T follicular helper cell (primary cell): ENCODE measurements around the gene TRAPPC10.

Experiments
- DNase-seq: peaks from one replicate; pipeline ENCODE4 v3.0.0-alpha.2; 2020; ENCODE audit warnings: low read depth

TRAPPC10 gene

DNA sequence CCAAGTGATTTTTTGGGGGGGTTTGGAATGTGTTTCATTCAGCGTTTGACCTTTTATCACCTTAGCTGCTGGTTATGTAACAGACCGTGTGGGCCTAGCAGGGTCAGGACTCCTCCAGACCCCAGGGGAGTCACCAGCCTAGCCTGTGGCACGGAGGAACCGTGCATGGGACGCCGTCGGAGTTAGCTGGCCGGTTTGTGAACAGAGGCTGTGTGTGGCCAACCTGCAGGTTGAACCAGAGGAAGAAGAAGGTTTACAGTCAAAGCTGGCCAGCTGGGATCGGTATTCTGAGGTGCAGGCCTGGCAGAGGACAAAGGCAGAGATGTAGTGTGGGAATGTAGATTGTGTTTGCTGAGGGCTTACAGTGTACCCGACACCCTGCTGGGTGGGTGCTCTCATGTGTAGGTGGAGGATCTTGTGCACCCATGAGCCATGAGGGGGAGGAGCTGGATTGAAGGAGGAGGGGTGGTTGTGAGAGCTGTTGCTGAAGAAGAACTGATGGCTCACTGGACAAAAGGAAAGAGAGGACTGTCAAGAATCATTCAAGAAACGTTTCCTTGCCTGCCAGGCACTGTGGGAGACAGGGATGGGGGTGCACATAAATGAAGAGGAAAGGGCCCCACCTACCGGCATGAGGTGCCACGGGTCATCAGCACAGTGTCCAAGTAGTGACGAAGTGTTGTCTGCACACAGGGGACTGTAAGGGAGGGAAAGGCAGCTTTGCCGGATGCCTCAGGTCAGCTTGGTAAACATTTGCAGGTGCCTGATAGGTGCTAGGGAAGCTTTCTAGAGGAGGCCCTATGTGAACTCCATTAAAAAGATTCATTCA is 55.1 kb downstream of the TRAPPC10 start:
- DNase-seq: no peak

DNA sequence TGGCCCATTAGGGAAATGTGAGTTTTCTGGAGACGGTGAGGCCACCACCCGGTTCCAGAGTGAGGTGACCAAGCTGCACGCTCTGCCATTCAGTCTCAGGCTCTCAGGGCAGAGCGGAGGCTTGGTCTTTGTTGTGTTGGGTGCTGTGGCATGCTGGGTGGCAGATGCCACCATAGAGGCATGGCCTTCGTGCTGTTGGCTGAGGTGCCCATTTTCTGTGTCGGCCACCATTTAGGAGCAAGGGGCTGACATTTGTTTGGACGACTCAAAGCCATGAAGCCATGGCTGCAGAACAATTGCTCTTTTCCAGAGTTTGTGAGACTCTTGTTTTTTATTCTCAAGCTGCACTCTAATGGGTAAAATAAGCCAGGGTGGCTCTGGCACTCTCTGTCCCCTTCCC is 58.3 kb downstream of the TRAPPC10 start:
- DNase-seq: no peak

- no peak for DNase-seq
Observed at GRCh38 chr21:44071359-44072104, 59.4 kb downstream of the TRAPPC10 start.

- DNase-seq: no peak
Observed at GRCh38 chr21:44072111-44072510, 60.0 kb downstream of the TRAPPC10 start.

GRCh38 chr21:44074315-44074958 is 62.3 kb downstream of the TRAPPC10 start:
- no peak for DNase-seq

DNA sequence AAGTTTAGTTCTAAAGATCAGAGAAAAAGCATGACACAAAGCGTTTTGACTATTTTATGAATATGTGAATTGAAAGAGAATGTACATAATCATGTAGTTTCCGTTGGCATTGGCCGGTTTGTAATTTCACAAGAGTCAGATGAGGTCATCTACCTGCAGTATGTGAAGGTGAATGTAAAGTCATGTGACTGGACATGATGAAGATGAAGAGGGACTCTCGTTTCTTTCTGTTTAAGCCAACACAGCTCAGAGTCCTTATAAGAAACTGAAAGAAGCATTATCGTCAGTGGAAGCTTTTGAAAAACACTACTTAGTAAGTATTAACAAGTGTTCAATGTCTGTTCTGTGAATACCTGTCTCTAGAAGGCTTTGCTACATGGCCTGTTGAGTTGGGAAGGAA is 64.2 kb downstream of the TRAPPC10 start:
- no peak for DNase-seq

- DNase-seq: no peak
Observed at GRCh38 chr21:44078411-44078981, 66.4 kb downstream of the TRAPPC10 start.

GRCh38 chr21:44079446-44079845 is 67.3 kb downstream of the TRAPPC10 start:
- DNase-seq: no peak

GRCh38 chr21:44079846-44080245 is 67.7 kb downstream of the TRAPPC10 start:
- no peak for DNase-seq

DNA sequence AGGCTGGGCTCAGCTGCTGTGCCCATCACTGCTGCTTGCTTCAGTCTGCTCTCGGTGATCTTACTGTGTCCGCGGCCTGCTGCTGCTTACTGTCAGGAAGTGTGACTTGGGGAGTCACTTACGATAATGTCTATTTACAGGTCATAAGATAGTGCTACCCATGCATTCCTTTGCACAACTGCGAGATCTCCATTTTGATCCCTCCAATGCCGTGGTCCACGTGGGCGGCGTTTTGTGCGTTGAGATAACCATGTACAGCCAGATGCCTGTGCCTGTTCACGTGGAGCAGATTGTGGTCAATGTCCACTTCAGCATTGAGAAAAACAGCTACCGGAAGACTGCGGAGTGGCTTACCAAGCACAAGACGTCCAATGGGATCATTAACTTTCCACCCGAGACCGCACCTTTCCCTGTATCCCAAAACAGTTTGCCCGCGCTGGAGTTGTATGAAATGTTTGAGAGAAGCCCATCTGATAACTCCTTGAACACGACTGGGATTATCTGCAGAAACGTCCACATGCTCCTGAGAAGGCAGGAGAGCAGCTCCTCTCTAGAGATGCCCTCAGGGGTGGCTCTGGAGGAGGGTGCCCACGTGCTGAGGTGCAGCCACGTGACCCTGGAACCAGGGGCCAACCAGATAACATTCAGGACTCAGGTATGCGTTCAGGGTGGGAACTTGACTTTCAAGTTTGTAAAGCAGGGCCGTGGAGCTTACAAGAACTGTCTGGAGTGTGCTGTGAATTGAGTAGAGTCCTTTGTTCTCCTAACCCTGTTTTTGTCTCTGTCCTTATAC is 70.7 kb downstream of the TRAPPC10 start:
- DNase-seq: no peak

DNA sequence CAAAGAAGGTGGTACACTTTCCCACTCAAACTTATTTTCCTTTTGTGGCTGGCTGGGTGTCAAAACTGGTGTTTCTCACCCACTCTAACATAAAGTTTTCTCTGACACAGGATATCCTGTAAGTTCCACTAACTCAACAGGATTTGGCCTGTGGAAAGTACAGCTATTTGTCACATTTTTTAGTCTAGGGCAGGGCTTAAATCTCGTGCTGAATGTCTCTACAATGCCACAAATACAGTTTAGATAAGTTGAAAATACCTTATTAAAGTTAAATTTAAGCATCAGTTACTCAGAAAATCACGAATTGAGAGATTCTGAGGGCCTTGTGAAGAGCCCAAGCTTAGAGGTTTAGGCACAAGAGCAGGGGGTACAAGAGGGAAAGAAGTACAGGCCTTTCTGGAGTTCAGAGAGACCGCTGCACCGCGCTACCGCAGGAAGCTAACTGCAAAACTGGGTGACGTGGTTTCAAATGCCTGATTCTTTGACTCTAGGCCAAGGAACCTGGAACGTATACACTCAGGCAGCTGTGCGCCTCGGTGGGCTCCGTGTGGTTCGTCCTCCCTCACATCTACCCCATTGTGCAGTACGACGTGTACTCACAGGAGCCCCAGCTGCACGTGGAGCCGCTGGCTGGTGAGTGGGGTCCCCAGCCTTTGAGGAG is 71.7 kb downstream of the TRAPPC10 start:
- DNase-seq: peak; percentile 66

- DNase-seq: no peak
Observed at GRCh38 chr21:44084496-44085241, 72.6 kb downstream of the TRAPPC10 start.

- no peak for DNase-seq
Observed at GRCh38 chr21:44085491-44086321, 73.6 kb downstream of the TRAPPC10 start.

- DNase-seq: no peak
Observed at GRCh38 chr21:44086636-44087425, 74.7 kb downstream of the TRAPPC10 start.

DNA sequence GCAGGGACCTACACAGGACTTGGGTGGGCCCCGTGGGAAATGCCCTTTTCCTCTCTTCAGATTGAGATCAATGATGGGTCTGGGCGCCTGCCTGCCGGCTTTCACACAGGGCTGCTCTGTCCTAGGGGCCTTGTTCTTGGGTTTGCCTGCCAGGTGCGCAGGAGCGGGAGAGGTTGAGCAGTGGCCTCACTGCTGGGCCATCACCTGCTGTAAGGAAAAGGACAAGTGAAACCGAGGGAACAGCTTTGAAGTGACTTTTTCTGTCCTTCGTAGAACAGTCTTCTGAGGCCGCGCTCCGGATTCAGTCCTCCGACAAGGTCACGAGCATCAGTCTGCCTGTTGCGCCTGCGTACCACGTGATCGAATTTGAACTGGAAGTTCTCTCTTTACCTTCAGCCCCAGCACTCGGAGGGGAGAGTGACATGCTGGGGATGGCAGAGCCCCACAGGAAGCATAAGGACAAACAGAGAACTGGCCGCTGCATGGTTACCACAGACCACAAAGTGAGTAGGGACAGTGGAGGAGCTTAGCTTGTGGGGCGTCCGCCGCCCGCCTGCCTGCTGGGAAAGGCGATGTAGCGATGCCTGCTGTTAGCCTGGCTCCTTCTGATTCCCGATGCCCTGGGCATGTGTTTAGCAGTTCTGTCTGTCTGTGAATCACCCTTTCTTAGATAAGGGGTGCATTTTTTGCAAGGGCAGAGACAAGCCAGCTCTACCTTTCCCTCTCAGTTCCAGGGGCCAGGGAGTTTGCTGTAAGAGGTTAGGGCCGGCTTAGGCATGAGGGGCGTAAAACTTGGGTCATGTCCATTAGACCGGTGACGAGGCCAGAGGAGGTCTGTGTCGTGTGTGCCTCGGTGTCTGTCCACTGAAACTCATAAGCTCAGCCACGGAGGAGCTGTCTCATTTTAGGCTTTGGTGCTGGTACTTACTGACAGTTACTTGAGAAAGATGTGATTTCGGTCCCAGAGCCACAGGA is 75.6 kb downstream of the TRAPPC10 start:
- DNase-seq: no peak

GRCh38 chr21:44088401-44088780 is 76.3 kb downstream of the TRAPPC10 start:
- no peak for DNase-seq
